OCI-LY7 (cell line): ENCODE results near the gene PHYKPL. TPM values are rescaled to one million over a fixed set of nuclear protein-coding genes. Genes with fewer than 3 reads are reported as not detected.

ENCODE experiments used
- BruUV-seq: library from RNA; stranded (reverse); fragments of 400-500 nt; replicated peaks from 2 replicates; lab custom pipeline; 2021; lab: Mats Ljungman, UMichigan
- CTCF ChIA-PET: fragments of 300-600 bp; sonication (Branson Sonifier 250); formaldehyde crosslinking; loops from one replicate; lab custom pipeline; 2022; ENCODE audit warnings: antibody characterized with exemption; ENCODE audit not compliant: unreplicated experiment; lab: Charles Lee
- POLR2A ChIA-PET: fragments of 300-600 bp; sonication (Branson Sonifier 250); formaldehyde crosslinking; loops from one replicate; lab custom pipeline; 2022; ENCODE audit warnings: antibody characterized with exemption; lab: Charles Lee
- DNase-seq: peaks from one replicate; pipeline ENCODE4 v3.0.0-alpha.2; 2015; ENCODE audit warnings: low spot score
- H2AFZ ChIP-seq: fragments of 200-600 bp; sonication (generic), shearing (Covaris generic); 2 replicates; pipeline ENCODE4 v1.6.1; 2014; ENCODE audit warnings: mild to moderate bottlenecking, antibody characterized with exemption, low read length, moderate library complexity
- H3K27ac ChIP-seq: fragments of 200-600 bp; sonication (generic); 2 replicates; pipeline ENCODE4 v1.5.1; 2014; ENCODE audit warnings: mixed run types, low read depth, mild to moderate bottlenecking, moderate library complexity, low read length, inconsistent platforms; ENCODE audit not compliant: poor library complexity, severe bottlenecking
- H3K36me3 ChIP-seq: fragments of 200-600 bp; sonication (generic); 2 replicates; pipeline ENCODE4 v1.6.1; 2014; ENCODE audit warnings: mild to moderate bottlenecking, antibody characterized with exemption, low read length, moderate library complexity, mixed read lengths; ENCODE audit not compliant: insufficient read depth
- H3K4me1 ChIP-seq: fragments of 200-600 bp; sonication (generic); 2 replicates; pipeline ENCODE4 v1.5.1; 2014; ENCODE audit warnings: mild to moderate bottlenecking, low read length; ENCODE audit not compliant: insufficient read depth, poor library complexity, severe bottlenecking
- H3K4me2 ChIP-seq: fragments of 200-600 bp; sonication (generic); 2 replicates; pipeline ENCODE4 v1.6.1; 2014; ENCODE audit warnings: mild to moderate bottlenecking, low read length
- H3K4me3 ChIP-seq: fragments of 200-600 bp; sonication (generic); 2 replicates; pipeline ENCODE4 v1.5.1; 2014; ENCODE audit warnings: mild to moderate bottlenecking, low read depth, low read length; ENCODE audit not compliant: poor library complexity, severe bottlenecking
- H3K79me2 ChIP-seq: fragments of 200-600 bp; sonication (generic); 2 replicates; pipeline ENCODE4 v1.6.1; 2016; ENCODE audit warnings: low read depth, mild to moderate bottlenecking, low read length, moderate library complexity, mixed read lengths; ENCODE audit not compliant: insufficient read depth
- H3K9me2 ChIP-seq: fragments of 200-600 bp; sonication (generic); 2 replicates; pipeline ENCODE4 v1.6.1; 2016; ENCODE audit warnings: mild to moderate bottlenecking, low read length, mixed read lengths; ENCODE audit not compliant: insufficient read depth
- H3K9me3 ChIP-seq: fragments of 200-600 bp; sonication (generic); 2 replicates; pipeline ENCODE4 v1.6.1; 2014; ENCODE audit warnings: mild to moderate bottlenecking, mixed run types, low read length, mixed read lengths
- H4K20me1 ChIP-seq: fragments of 200-600 bp; sonication (generic); 2 replicates; pipeline ENCODE4 v1.6.1; 2014; ENCODE audit warnings: mild to moderate bottlenecking, antibody characterized with exemption, low read length, moderate library complexity, mixed read lengths; ENCODE audit not compliant: insufficient read depth
- CTCF ChIP-seq: fragments of 200-600 bp; sonication (generic); conservative IDR thresholded peaks from 2 replicates; pipeline ENCODE4 v1.5.1; 2014; ENCODE audit warnings: mild to moderate bottlenecking, antibody characterized with exemption, low read length, moderate library complexity, mixed read lengths
- EZH2phosphoT487 ChIP-seq: fragments of 200-600 bp; sonication (generic); IDR thresholded peaks from 2 replicates; pipeline ENCODE4 v1.6.1; 2018; ENCODE audit warnings: low read depth, borderline replicate concordance, mild to moderate bottlenecking, mixed run types, antibody characterized with exemption, low read length, moderate library complexity, mixed read lengths
- intact Hi-C: fragments of 100-400 bp; cut with micrococcal nuclease; formaldehyde crosslinking; loops from one replicate; pipeline ENCODE4 v1.10.0; 2022; ENCODE audit not compliant: unreplicated experiment
- total RNA-seq, 2 experiments: library from RNA; depleted of rRNA in 1 of 2; stranded (reverse); fragments of >200 nt in 1 of 2; shearing (Covaris generic) in 1 of 2; gene quantifications; 2 replicates each; pipeline ENCODE4 v1.2.3, GENCODE V29; 2014 to 2022

The PHYKPL gene
- total RNA-seq, 2 experiments from 2014 or later = 86.3 to 146 TPM

GRCh38 chr5:178204182-178204934, 28.2 kb downstream of the PHYKPL start, which contains the start of gene HNRNPAB:
TSS of gene HNRNPAB (plus strand) at chr5:178204533. CDS start at chr5:178204838, 305 bp downstream.
- TF ChIP-seq CTCF (no peak), EZH2phosphoT487 (no peak)
- peaks cover 50% of the 10 kb centered on the region for H3K36me3 ChIP-seq
- H3K79me2 ChIP-seq = peaks cover 62% of the 10 kb centered on the region
- H3K27ac ChIP-seq = peak within 1 kb of the TSS; percentile 82
- DNase-seq = peak; percentile 97
- peak within 1 kb of the TSS; percentile 99 for H3K4me2 ChIP-seq
- no peaks in the 10 kb centered on the region for H3K9me3 ChIP-seq
- BruUV-seq = TSS peak; percentile 53
- ChIA-PET CTCF (interaction anchor here (0.6 kb wide), 1 partner anchor 74 kb away, joined by 3 read pairs; no protein-coding TSS in a partner anchor), POLR2A (interaction anchor here (0.6 to 1.7 kb wide), 12 partner anchors 9 to 655 kb away, joined by 3 to 9 read pairs (median 3); partner anchors contain the start of gene ZNF354B)
- peaks cover 41% of the 10 kb centered on the region for H4K20me1 ChIP-seq
- H3K9me2 ChIP-seq = no peaks in the 10 kb centered on the region
- intact Hi-C loops = loop anchor here (2.0 kb wide), 1 partner anchor 28 kb away; the partner anchor contains the start of gene PHYKPL
- H2AFZ ChIP-seq = peak within 1 kb of the TSS; percentile 69; the same call in 1 of the 2 replicates
- H3K4me3 ChIP-seq = peak within 1 kb of the TSS; percentile 99
- H3K4me1 ChIP-seq = peaks cover 20% of the 10 kb centered on the region

GRCh38 chr5:178203670-178204181, 28.9 kb downstream of the PHYKPL start:
- H3K27ac ChIP-seq = peak overlapping the region; percentile 82
- H3K4me2 ChIP-seq = peak overlapping the region; percentile 81
- BruUV-seq = TSS peak; percentile 97
- TF ChIP-seq EZH2phosphoT487 = no peak
- no peak for TF ChIP-seq CTCF
- intact Hi-C loops = loop anchor here (2.0 kb wide), 1 partner anchor 29 kb away; the partner anchor contains the start of gene PHYKPL
- H3K4me3 ChIP-seq = peak overlapping the region; percentile 99
- H3K36me3 ChIP-seq = peaks cover 43% of the 10 kb centered on the region
- ChIA-PET CTCF (interaction anchor here (0.6 kb wide), 1 partner anchor 74 kb away, joined by 3 read pairs; no protein-coding TSS in a partner anchor), POLR2A (interaction anchor here (0.9 to 1.6 kb wide), 7 partner anchors 8 to 83 kb away, joined by 3 to 9 read pairs (median 4); no protein-coding TSS in a partner anchor)
- H3K4me1 ChIP-seq = peaks cover 20% of the 10 kb centered on the region
- no peaks in the 10 kb centered on the region for H3K9me3 ChIP-seq
- no peaks in the 10 kb centered on the region for H3K9me2 ChIP-seq
- H2AFZ ChIP-seq = peak overlapping the region; percentile 69; the same call in 1 of the 2 replicates
- peaks cover 56% of the 10 kb centered on the region for H3K79me2 ChIP-seq
- H4K20me1 ChIP-seq = peaks cover 35% of the 10 kb centered on the region
- no peak for DNase-seq
